Subcutaneous adipose tissue (tissue), 4 donors: Measurements from ENCODE around the gene ATP9B. TPM values are rescaled to one million over a fixed set of nuclear protein-coding genes. Genes with fewer than 3 reads are reported as not detected.

Experiments
- total RNA-seq, 4 donors: library from RNA; depleted of rRNA; stranded (reverse); fragments of >200 nt; gene quantifications; one replicate each; pipeline ENCODE4 v1.1.0, GENCODE V29; 2016
- TF ChIP-seq, protein P1 (sequence below): fragments of 450-650 bp; IDR thresholded peaks from one replicate; pipeline ENCODE4 v1.5.1; 2016; ENCODE audit warnings: low read depth, mild to moderate bottlenecking, control low read depth, antibody characterized with exemption, moderate library complexity

ATP9B gene
- total RNA-seq, 4 donors from 2014 or later, result 38.8 to 58.5 (median 45.3) TPM

GRCh38 chr18:79382681-79383387 lies 313.6 kb downstream of the ATP9B start:
- TF ChIP-seq, protein P1, sequence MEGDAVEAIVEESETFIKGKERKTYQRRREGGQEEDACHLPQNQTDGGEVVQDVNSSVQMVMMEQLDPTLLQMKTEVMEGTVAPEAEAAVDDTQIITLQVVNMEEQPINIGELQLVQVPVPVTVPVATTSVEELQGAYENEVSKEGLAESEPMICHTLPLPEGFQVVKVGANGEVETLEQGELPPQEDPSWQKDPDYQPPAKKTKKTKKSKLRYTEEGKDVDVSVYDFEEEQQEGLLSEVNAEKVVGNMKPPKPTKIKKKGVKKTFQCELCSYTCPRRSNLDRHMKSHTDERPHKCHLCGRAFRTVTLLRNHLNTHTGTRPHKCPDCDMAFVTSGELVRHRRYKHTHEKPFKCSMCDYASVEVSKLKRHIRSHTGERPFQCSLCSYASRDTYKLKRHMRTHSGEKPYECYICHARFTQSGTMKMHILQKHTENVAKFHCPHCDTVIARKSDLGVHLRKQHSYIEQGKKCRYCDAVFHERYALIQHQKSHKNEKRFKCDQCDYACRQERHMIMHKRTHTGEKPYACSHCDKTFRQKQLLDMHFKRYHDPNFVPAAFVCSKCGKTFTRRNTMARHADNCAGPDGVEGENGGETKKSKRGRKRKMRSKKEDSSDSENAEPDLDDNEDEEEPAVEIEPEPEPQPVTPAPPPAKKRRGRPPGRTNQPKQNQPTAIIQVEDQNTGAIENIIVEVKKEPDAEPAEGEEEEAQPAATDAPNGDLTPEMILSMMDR, result no peak

DNA sequence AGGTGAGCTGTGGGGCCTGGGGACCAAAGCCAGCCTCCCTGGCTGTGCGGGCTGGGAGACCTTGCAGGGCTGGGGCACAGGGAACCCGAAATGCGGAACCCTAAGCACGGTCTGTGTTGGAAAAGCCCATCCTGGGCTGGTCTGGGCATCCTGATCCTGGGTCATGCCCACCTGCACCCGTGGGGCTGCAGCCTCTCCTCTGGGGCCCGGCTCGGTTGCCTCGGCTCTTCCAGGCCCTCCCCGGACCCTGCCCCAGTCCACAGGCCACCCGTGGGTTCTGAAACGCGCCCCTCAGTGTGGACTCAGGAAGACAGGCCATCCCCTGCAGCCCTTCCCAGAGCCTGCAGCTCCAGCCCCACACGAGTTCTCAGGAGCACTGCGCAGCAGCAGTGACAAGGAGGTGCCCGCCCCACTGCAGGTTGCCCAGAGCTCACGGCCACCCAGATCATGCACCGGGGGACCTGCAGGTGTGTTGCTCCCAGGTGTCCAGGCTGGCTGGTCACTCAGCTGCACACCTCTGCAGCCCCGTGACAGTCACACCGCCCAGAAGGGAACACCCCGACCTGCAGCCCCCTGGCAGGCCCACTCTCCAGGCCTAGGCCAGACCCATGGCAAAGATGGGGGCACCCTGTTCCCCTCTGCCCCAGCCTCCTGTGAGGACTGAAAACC lies 314.3 kb downstream of the ATP9B start:
- TF ChIP-seq, protein P1, result no peak

DNA sequence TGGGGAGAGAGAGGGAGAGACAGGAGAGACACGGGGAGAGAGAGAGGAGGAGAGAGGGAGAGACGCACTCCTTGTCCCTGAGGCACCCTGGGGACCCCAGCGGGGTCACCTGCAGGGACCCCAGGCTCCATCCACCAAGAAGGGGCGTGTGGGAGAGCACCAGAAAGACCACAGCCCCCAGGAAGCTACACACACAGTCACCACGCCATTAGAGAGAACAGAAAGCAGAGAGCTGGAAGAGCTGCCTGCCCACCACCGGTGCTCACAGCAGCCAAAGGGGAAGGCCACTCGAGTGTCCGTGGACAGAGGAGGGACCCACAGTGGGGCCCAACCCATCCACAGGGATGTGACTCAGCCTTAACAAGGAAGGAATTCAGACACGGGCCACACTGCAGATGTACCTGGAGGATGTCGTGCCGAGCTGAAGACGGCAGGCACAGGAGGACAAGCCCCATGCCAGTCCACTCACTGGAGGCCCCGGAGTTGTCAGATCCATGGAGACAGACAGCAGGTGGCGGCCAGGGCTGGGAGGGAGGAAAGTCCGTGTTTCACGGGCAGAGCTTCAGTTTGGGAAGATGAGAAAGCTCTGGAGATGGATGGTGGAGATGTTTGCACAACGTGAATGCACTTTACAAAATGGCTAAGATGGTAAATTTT lies 315.1 kb downstream of the ATP9B start:
- TF ChIP-seq, protein P1, result no peak

- TF ChIP-seq, protein P1, result no peak
These were observed 315.6 kb downstream of the ATP9B start for GRCh38 chr18:79384834-79385233.

DNA sequence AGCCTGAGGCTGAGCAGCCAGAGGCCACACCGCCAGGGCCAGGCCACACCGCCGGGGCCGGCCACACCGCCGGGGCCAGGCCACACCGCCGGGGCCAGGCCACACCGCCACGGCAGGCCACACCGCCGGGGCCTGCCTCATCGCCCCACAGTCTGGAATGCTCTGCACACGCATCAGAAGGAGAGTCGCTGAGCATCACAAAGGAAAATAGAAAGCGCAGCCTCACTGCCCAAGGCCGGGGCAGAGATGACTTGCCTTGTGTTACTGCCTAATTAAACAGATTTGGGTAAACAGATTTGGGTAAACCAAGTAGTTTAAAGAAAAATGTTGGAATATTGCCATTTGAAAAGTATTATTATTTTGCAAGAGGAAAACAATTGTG lies 316.1 kb downstream of the ATP9B start:
- TF ChIP-seq, protein P1, result no peak

DNA sequence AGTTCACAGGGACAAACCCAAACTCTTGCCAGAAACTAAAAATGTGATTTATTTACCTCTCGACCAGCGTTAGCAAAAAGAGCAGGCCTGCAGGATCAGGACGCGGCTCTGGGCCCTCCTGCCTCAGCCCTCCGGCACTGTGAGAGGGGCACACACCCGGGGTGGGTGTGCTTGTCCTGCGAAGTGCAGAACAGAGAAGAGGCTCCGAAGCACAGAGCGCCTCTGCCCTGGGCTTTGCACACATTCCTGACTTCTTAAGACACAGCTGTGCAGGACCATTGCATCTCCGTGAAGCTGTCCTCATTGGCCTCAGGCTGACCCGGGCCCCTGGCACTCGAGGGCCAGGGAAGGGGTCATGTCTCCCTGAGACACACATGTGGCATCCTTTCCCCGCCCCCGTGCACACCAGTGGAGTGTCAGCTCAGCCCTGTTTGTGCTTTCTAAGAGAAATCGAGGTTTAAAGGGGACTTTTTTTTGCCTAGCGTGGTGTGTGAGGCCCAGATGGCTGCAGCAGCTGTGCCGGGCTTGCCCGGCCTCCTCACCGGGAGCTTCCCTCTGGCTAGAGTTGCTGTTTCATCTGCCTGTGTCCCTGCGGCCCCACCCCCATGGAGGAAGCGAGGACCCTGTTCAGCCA lies 316.6 kb downstream of the ATP9B start:
- TF ChIP-seq, protein P1, result no peak

DNA sequence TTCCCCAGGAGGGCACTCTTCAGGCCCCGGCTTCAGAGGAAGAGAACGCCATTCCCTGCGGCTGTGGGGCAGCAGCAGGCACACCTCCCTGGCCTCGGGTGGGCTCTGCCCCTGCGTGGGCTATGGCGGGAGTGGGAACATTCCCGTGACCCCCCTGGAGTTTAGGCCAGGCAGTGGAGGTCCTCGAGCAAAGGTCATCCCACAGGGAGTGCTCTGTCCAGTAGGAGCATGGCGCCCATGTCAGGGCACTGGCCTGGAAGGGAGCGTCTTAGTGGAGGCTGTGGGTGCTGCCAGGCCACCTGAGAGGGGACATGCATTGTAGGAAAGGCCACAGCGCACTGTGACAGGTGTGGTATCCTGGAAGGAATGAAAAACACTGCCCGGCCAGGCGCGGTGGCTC lies 317.4 kb downstream of the ATP9B start:
- TF ChIP-seq, protein P1, result no peak
